Nephron (organoid): ENCODE data around the gene GPR137B.
"Not testable (repeated sequence)": the region's sequence is repeated elsewhere in the genome, so short reads cannot be mapped to it uniquely, and the experiment has no call there.

Experiments
- H3K27ac Mint-ChIP-seq, 3 experiments: 2 replicates each; pipeline ENCODE4 v1.8.0; 2020; ENCODE audit warnings: mixed read lengths in 3 of 3, mild to moderate bottlenecking in 2 of 3, moderate library complexity in 1 of 3
- H3K27me3 Mint-ChIP-seq: 2 replicates; pipeline ENCODE4 v1.8.0; 2021; ENCODE audit warnings: low read depth, mild to moderate bottlenecking, moderate library complexity, mixed read lengths
- H3K36me3 Mint-ChIP-seq: 2 replicates; pipeline ENCODE4 v1.8.0; 2020; ENCODE audit warnings: low read depth, mixed read lengths
- H3K4me1 Mint-ChIP-seq: 2 replicates; pipeline ENCODE4 v1.8.0; 2020; ENCODE audit warnings: mixed read lengths
- H3K4me3 Mint-ChIP-seq, 3 experiments: 2 replicates each; pipeline ENCODE4 v1.8.0; 2020; ENCODE audit warnings: mild to moderate bottlenecking in 3 of 3, mixed read lengths in 3 of 3, moderate library complexity in 2 of 3
- H3K9me3 Mint-ChIP-seq: 2 replicates; pipeline ENCODE4 v1.8.0; 2020; ENCODE audit warnings: mixed read lengths
- CTCF ChIP-seq, 3 experiments: fragments of 200-600 bp; sonication (generic); IDR thresholded peaks; one replicate each; pipeline ENCODE4 v1.5.0; 2021; ENCODE audit warnings: antibody characterized with exemption in 3 of 3; ENCODE audit not compliant: unreplicated experiment in 3 of 3

Gene GPR137B

GRCh38 chr1:236142253-236143103 is at the start of gene GPR137B:
GPR137B (plus strand) TSS chr1:236142539; CDS start chr1:236142623, 84 bp downstream.
- Mint-ChIP-seq H3K27me3 (peaks cover 72% of the 10 kb centered on the region), H3K36me3 (peaks cover 5% of the 10 kb centered on the region), H3K4me1 (peaks cover 30% of the 10 kb centered on the region), H3K27ac (peak within 1 kb of the TSS; percentile 28 to 73 (median 70)), H3K9me3 (no peaks in the 10 kb centered on the region), H3K4me3 (peak within 1 kb of the TSS; percentile 93 to 96 (median 94))
- TF ChIP-seq CTCF (IDR thresholded peaks at IDR 0.05; ENCODE audit: unreplicated experiment in 3 of 3): no peak

- Mint-ChIP-seq H3K4me3 (no peak overlapping the region), H3K27ac (no peak overlapping the region), H3K9me3 (peaks cover 17% of the 10 kb centered on the region), H3K27me3 (peaks cover 6% of the 10 kb centered on the region), H3K4me1 (no peaks in the 10 kb centered on the region), H3K36me3 (no peaks in the 10 kb centered on the region)
- no peak for TF ChIP-seq CTCF (IDR thresholded peaks at IDR 0.05; ENCODE audit: unreplicated experiment in 3 of 3)
Measured at GRCh38 chr1:236092899-236093298, 49.4 kb upstream of the GPR137B start.

- Mint-ChIP-seq H3K27ac (peak overlapping the region in 1 of 3 experiments; percentile 62), H3K9me3 (peaks cover 17% of the 10 kb centered on the region), H3K27me3 (peaks cover 6% of the 10 kb centered on the region), H3K36me3 (no peaks in the 10 kb centered on the region), H3K4me3 (no peak overlapping the region), H3K4me1 (peaks cover 4% of the 10 kb centered on the region)
- TF ChIP-seq CTCF (IDR thresholded peaks at IDR 0.05; ENCODE audit: unreplicated experiment in 3 of 3): no peak
Measured at GRCh38 chr1:236095705-236096520, 46.4 kb upstream of the GPR137B start.

GRCh38 chr1:236096660-236097482 is 45.5 kb upstream of the GPR137B start:
- peaks cover 17% of the 10 kb centered on the region for H3K9me3 Mint-ChIP-seq
- not testable (repeated sequence) for H3K27me3 Mint-ChIP-seq, H3K36me3 Mint-ChIP-seq, H3K4me1 Mint-ChIP-seq, H3K4me3 Mint-ChIP-seq
- H3K27ac Mint-ChIP-seq: peak overlapping the region in 1 of 3 experiments; percentile 79

- H3K4me3 Mint-ChIP-seq: no peak overlapping the region
- peaks cover 17% of the 10 kb centered on the region for H3K9me3 Mint-ChIP-seq
- H3K27me3 Mint-ChIP-seq: peaks cover 6% of the 10 kb centered on the region
- H3K36me3 Mint-ChIP-seq: no peaks in the 10 kb centered on the region
- no peak for TF ChIP-seq CTCF (IDR thresholded peaks at IDR 0.05; ENCODE audit: unreplicated experiment in 3 of 3)
- no peak overlapping the region for H3K27ac Mint-ChIP-seq
- peaks cover 4% of the 10 kb centered on the region for H3K4me1 Mint-ChIP-seq
Measured at GRCh38 chr1:236098267-236098666, 44.1 kb upstream of the GPR137B start.
